Liver (tissue), 9 donors: ENCODE results near the gene SH2D3A. TPM values are rescaled to one million over a fixed set of nuclear protein-coding genes. Genes with fewer than 3 reads are reported as not detected.
"Not testable (repeated sequence)": the region's sequence is repeated elsewhere in the genome, so short reads cannot be mapped to it uniquely, and the experiment has no call there.

Source experiments
- DNase-seq: peaks from one replicate; pipeline ENCODE4 v3.0.0-alpha.2; 2017; ENCODE audit warnings: low spot score
- H3K27ac ChIP-seq, 2 donors: one replicate each; pipeline ENCODE4 v1.7.0; 2013; ENCODE audit warnings: inconsistent platforms in 2 of 2, low read length in 2 of 2, control low read depth in 1 of 2, low read depth in 1 of 2, mild to moderate bottlenecking in 1 of 2
- H3K27me3 ChIP-seq, 4 donors: one replicate each; pipeline versions ENCODE4 v1.6.1 to v1.7.0; 2013; ENCODE audit warnings: low read length in 3 of 4, inconsistent platforms in 1 of 4, mild to moderate bottlenecking in 1 of 4, moderate library complexity in 1 of 4; ENCODE audit not compliant: control insufficient read depth in 4 of 4, insufficient read depth in 4 of 4
- H3K36me3 ChIP-seq, 4 donors: one replicate each; pipeline versions ENCODE4 v1.6.1 to v1.7.0; 2013; ENCODE audit warnings: low read length in 3 of 4, mild to moderate bottlenecking in 3 of 4, low read depth in 1 of 4, moderate library complexity in 1 of 4; ENCODE audit not compliant: control insufficient read depth in 4 of 4, insufficient read depth in 3 of 4
- H3K4me1 ChIP-seq, 4 donors: one replicate each; pipeline versions ENCODE4 v1.6.1 to v1.7.0; 2013; ENCODE audit warnings: low read length in 3 of 4, mild to moderate bottlenecking in 3 of 4, moderate library complexity in 1 of 4; ENCODE audit not compliant: control insufficient read depth in 4 of 4, insufficient read depth in 4 of 4
- H3K4me3 ChIP-seq, 3 donors: one replicate each; pipeline versions ENCODE4 v1.6.1 to v1.7.0; 2013; ENCODE audit warnings: low read length in 3 of 3, control low read depth in 1 of 3, low read depth in 1 of 3, mild to moderate bottlenecking in 1 of 3
- H3K9ac ChIP-seq, 2 donors: one replicate each; pipeline ENCODE4 v1.7.0; 2013; ENCODE audit warnings: low read length in 2 of 2, mild to moderate bottlenecking in 2 of 2, moderate library complexity in 2 of 2, control low read depth in 1 of 2, low read depth in 1 of 2
- H3K9me3 ChIP-seq, 4 donors: one replicate each; pipeline versions ENCODE4 v1.6.1 to v1.7.0; 2013; ENCODE audit warnings: low read length in 3 of 4; ENCODE audit not compliant: control insufficient read depth in 4 of 4
- ATF3 ChIP-seq: IDR thresholded peaks from 2 replicates; pipeline ENCODE4 v1.6.1; 2016; ENCODE audit warnings: antibody characterized with exemption
- GABPA ChIP-seq, 2 donors: IDR thresholded peaks in 1 of 2; conservative IDR thresholded peaks in 1 of 2; 2 replicates each; pipeline ENCODE4 v1.6.1; 2016; ENCODE audit warnings: antibody characterized with exemption in 2 of 2, mild to moderate bottlenecking in 1 of 2, moderate library complexity in 1 of 2
- HNF4A ChIP-seq, 2 donors: conservative IDR thresholded peaks; 2 replicates each; pipeline ENCODE4 v1.6.1; 2016; ENCODE audit warnings: antibody characterized with exemption in 2 of 2, mild to moderate bottlenecking in 2 of 2
- JUND ChIP-seq, 2 donors: IDR thresholded peaks; 2 replicates each; pipeline ENCODE4 v1.6.1; 2016; ENCODE audit warnings: antibody characterized with exemption in 2 of 2
- NR2F2 ChIP-seq: IDR thresholded peaks from 2 replicates; pipeline ENCODE4 v1.6.1; 2016; ENCODE audit warnings: antibody characterized with exemption
- RAD21 ChIP-seq, 2 donors: IDR thresholded peaks; 2 replicates each; pipeline ENCODE4 v1.6.1; 2016; ENCODE audit warnings: antibody characterized with exemption in 2 of 2, mild to moderate bottlenecking in 2 of 2
- RXRA ChIP-seq, 2 donors: IDR thresholded peaks; 2 replicates each; pipeline ENCODE4 v1.6.1; 2017 to 2018; ENCODE audit warnings: antibody characterized with exemption in 2 of 2, mild to moderate bottlenecking in 1 of 2
- SP1 ChIP-seq: IDR thresholded peaks from 2 replicates; pipeline ENCODE4 v1.6.1; 2018; ENCODE audit warnings: antibody characterized with exemption, mild to moderate bottlenecking
- WGBS: extraction: QIAGEN DNeasy Blood & Tissue Kit; methylation state at CpG from one replicate; pipeline ENCODE4 v1.1.7; 2013; 5-methylcytosine and 5-hydroxymethylcytosine counted together
- polyA plus RNA-seq, 2 donors: library from polyadenylated mRNA; stranded (reverse) in 1 of 2; unstranded in 1 of 2; fragments of 200-250 nt in 1 of 2; fragments of >200 nt in 1 of 2; fragmentation: Nextera tagmentation in 1 of 2; extraction: Ambion mirVana in 1 of 2; gene quantifications; one replicate each; pipeline versions ENCODE4 v1.2.1 to v1.2.3, GENCODE V29; 2013 to 2015
- total RNA-seq, 2 donors: library from RNA; depleted of rRNA; stranded (reverse); fragments of >200 nt; gene quantifications; one replicate each; pipeline ENCODE4 v1.2.3, GENCODE V29; 2014
- donor health status: healthy.
- donor health status: healthy.
- donor health status: healthy.
- donor health status: healthy.
- donor health status: healthy.

The SH2D3A gene
- total and polyA plus RNA-seq, 4 donors: 0.23 to 1.0 (median 0.77) TPM

- Histone ChIP-seq H3K9me3 (no peaks in the 10 kb centered on the region), H3K4me1 (peaks cover 0 to 7% (median 4%) of the 10 kb centered on the region in 4 donors), H3K9ac (no peak overlapping the region), H3K4me3 (peak overlapping the region in 2 of 3 donors; percentile 12 to 22), H3K27me3 (peaks cover 0 to under 1% (median 0%) of the 10 kb centered on the region in 4 donors), H3K27ac (peak overlapping the region; percentile 48 to 63), H3K36me3 (no peaks in the 10 kb centered on the region)
- peak; percentile 59 for DNase-seq
- WGBS: 9% methylated on average over 19 of the region's 19 CpGs
- TF ChIP-seq GABPA (IDR thresholded peaks at IDR 0.05 in 1 of 2, conservative IDR thresholded peaks at IDR 0.05 in 1 of 2) (peak; percentile 20 to 45), RXRA (IDR thresholded peaks at IDR 0.05) (no peak)
These were observed 34.4 kb upstream of the SH2D3A start for GRCh38 chr19:6801485-6802086.

GRCh38 chr19:6800991-6801484 is 33.8 kb upstream of the SH2D3A start:
- WGBS: 32% methylated on average over 10 of the region's 10 CpGs
- Histone ChIP-seq H3K9me3 (no peaks in the 10 kb centered on the region), H3K27ac (peak overlapping the region; percentile 48 to 63), H3K4me1 (peaks cover 0 to 7% (median 4%) of the 10 kb centered on the region in 4 donors), H3K27me3 (no peaks in the 10 kb centered on the region), H3K9ac (no peak overlapping the region), H3K36me3 (no peaks in the 10 kb centered on the region), H3K4me3 (peak overlapping the region in 2 of 3 donors; percentile 12 to 22)
- no peak for DNase-seq
- TF ChIP-seq HNF4A (conservative IDR thresholded peaks at IDR 0.05): no peak
- no peak for TF ChIP-seq ATF3
- TF ChIP-seq NR2F2: no peak
- TF ChIP-seq RAD21 (IDR thresholded peaks at IDR 0.05): no peak
- no peak for TF ChIP-seq SP1
- TF ChIP-seq JUND (IDR thresholded peaks at IDR 0.05): no peak

DNA sequence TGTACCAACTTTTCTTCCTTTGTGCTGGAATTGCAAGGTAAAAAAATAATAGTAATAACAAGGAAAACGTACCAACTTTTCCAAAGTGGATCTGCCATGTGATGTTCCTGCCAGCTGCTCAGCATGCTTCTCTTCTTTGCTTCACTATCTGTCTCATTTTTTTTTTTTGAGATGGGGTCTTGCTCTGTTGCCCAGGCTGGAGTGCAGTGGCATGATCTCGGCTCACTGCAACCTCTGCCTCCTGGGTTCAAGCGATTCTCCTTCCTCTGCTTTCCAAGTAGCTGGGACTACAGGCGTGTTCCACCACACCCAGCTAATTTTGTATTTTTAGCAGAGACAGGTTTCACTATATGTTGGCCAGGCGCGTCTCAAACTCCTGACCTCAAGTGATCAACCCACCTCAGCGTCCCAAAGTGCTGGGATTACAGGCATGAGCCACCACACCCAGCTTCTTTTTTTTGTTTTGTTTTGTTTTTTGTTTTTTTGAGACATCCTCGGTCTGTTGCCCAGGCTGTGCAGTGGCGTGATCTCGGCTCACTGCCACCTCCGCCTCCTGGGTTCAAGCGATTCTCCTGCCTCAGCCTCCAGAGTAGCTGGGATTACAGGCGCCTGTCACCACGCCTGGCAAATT is 33.0 kb upstream of the SH2D3A start:
- 74% methylated on average over 14 of the region's 14 CpGs for WGBS
- not testable (repeated sequence) for H3K4me3 ChIP-seq, DNase-seq, H3K9ac ChIP-seq, H3K4me1 ChIP-seq, H3K27ac ChIP-seq, H3K27me3 ChIP-seq, H3K36me3 ChIP-seq, H3K9me3 ChIP-seq

DNA sequence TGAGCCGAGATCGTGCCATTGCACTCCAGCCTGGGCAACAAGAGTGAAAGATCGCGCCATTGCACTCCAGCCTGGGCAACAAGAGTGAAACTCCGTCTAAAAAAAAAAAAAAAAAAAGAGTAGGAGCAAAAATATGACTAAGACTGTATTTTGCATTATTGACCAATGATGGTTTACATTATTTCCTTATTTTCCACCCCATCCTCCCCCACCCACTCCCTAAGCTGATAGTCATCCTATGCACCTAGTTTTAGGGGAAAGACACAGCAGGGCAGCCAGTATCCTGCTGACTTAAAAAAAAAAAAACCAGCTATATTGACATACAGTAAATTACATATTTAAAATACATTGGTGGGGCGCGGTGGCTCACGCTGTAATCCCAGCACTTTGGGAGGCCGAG is 30.4 kb upstream of the SH2D3A start:
- no peak for DNase-seq
- Histone ChIP-seq H3K4me3 (no peak overlapping the region), H3K36me3 (no peaks in the 10 kb centered on the region), H3K9me3 (peaks cover 0 to 3% (median under 1%) of the 10 kb centered on the region in 4 donors), H3K27me3 (no peaks in the 10 kb centered on the region), H3K4me1 (peaks cover 0 to 7% (median 4%) of the 10 kb centered on the region in 4 donors), H3K9ac (no peak overlapping the region), H3K27ac (no peak overlapping the region)
- WGBS: 82% methylated on average over 9 of the region's 9 CpGs
- no peak for TF ChIP-seq GABPA (IDR thresholded peaks at IDR 0.05 in 1 of 2, conservative IDR thresholded peaks at IDR 0.05 in 1 of 2)
- TF ChIP-seq JUND (IDR thresholded peaks at IDR 0.05): no peak
